Gastrocnemius medialis (tissue), 4 donors: Measurements from ENCODE around the gene HIPK2. TPM values are rescaled to one million over a fixed set of nuclear protein-coding genes. Genes with fewer than 3 reads are reported as not detected.

Experiments
- ATAC-seq, 2 donors: fragments of 150-250 bp; one replicate each; pipeline ENCODE4 v1.9.1; 2016
- DNase-seq, 2 donors: peaks; one replicate each; pipeline ENCODE4 v3.0.0-alpha.2; 2019
- H3K27ac ChIP-seq, 4 donors: fragments of 200-600 bp; sonication (generic); 1 replicate in 1 of 4; 2 replicates in 3 of 4; pipeline ENCODE4 v1.5.1; 2016 to 2018; ENCODE audit warnings: mild to moderate bottlenecking in 2 of 4, moderate library complexity in 1 of 4
- H3K27me3 ChIP-seq, 3 donors: fragments of 200-600 bp; sonication (generic) in 2 of 3; 1 replicate in 1 of 3; 2 replicates in 2 of 3; pipeline versions ENCODE4 v1.5.1 to v1.6.0; 2016 to 2019; ENCODE audit warnings: mild to moderate bottlenecking in 1 of 3, moderate library complexity in 1 of 3
- H3K36me3 ChIP-seq, 2 donors: fragments of 200-600 bp; sonication (generic) in 1 of 2; one replicate each; pipeline ENCODE4 v1.5.1; 2017 to 2018
- H3K4me1 ChIP-seq, 2 donors: fragments of 200-600 bp; sonication (generic) in 1 of 2; one replicate each; pipeline ENCODE4 v1.5.1; 2016 to 2017; ENCODE audit warnings: mild to moderate bottlenecking in 2 of 2
- H3K4me3 ChIP-seq, 4 donors: fragments of 200-600 bp; sonication (generic) in 3 of 4; 1 replicate in 1 of 4; 2 replicates in 3 of 4; pipeline ENCODE4 v1.5.1; 2016 to 2019; ENCODE audit warnings: mild to moderate bottlenecking in 2 of 4
- H3K9me3 ChIP-seq, 3 donors: fragments of 200-600 bp; sonication (generic) in 2 of 3; 1 replicate in 1 of 3; 2 replicates in 2 of 3; pipeline ENCODE4 v1.5.1; 2016 to 2019
- CTCF ChIP-seq, 5 experiments: fragments of 450-650 bp in 3 of 5; fragments of 200-600 bp in 2 of 5; sonication (generic) in 2 of 5; IDR thresholded peaks in 4 of 5; conservative IDR thresholded peaks in 1 of 5; 1 replicate in 4 of 5; 2 replicates in 1 of 5; pipeline ENCODE4 v1.5.1; 2016 to 2019; ENCODE audit warnings: antibody characterized with exemption in 5 of 5, mild to moderate bottlenecking in 3 of 5, moderate library complexity in 3 of 5
- POLR2A ChIP-seq, 2 donors: fragments of 450-650 bp; IDR thresholded peaks; one replicate each; pipeline ENCODE4 v1.6.1; 2017; ENCODE audit warnings: antibody characterized with exemption in 2 of 2, mild to moderate bottlenecking in 2 of 2, moderate library complexity in 2 of 2
- in situ Hi-C, 4 donors: fragments of 200-750 bp; cut with MboI; loops; one replicate each; pipeline versions ENCODE4 v1.15.0 to v1.8.0; 2017; ENCODE audit warnings: low sequenced_read_pairs in 4 of 4
- intact Hi-C: fragments of 100-400 bp; cut with DNase I; formaldehyde crosslinking; loops from one replicate; pipeline ENCODE4 v1.15.1; 2023; ENCODE audit warnings: low total_unique reads
- total RNA-seq, 4 donors: library from RNA; depleted of rRNA; stranded (reverse); fragments of >200 nt; gene quantifications; one replicate each; pipeline versions ENCODE4 v1.1.0 to v1.2.3, GENCODE V29; 2016

HIPK2 gene
- total RNA-seq, 4 donors from 2014 or later: 30.5 to 77.4 (median 58.9) TPM

DNA sequence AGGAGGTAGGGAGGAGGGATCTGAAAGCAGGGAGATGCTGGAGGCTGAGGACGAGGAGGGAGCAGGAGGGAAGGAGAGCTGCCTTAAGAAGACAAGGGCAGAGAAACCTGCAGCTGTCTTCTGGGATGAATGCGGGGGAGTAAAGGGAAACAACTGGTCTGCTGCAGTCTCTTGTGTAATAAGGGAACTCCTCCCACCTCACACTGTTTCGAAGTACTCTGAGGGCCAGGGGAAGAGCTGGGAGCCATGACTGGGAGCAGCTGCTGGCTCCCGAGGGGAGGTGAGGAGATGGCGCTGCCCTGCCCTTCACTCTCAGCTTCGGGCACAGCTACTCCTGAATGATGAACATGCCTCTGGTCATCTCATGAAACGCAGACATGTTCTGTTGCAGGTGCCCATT is 189.2 kb downstream of the HIPK2 start:
- H3K4me1 ChIP-seq: peaks cover 7% of the 10 kb centered on the region in 2 donors
- peaks cover 0 to 46% of the 10 kb centered on the region in 2 donors for H3K36me3 ChIP-seq
- intact Hi-C loops: no loop called here
- peak overlapping the region; percentile 39 to 66 (median 56) for H3K27ac ChIP-seq
- no peak overlapping the region for H3K4me3 ChIP-seq
- no peaks in the 10 kb centered on the region for H3K27me3 ChIP-seq
- DNase-seq: peak; percentile 34 to 68
- peak; percentile 92 to 98 for ATAC-seq
- in situ Hi-C loops: no loop called here
- TF ChIP-seq POLR2A (IDR thresholded peaks at IDR 0.05) (no peak), CTCF (IDR thresholded peaks at IDR 0.05 in 4 of 5, conservative IDR thresholded peaks at IDR 0.05 in 1 of 5) (no peak)
- H3K9me3 ChIP-seq: no peaks in the 10 kb centered on the region

DNA sequence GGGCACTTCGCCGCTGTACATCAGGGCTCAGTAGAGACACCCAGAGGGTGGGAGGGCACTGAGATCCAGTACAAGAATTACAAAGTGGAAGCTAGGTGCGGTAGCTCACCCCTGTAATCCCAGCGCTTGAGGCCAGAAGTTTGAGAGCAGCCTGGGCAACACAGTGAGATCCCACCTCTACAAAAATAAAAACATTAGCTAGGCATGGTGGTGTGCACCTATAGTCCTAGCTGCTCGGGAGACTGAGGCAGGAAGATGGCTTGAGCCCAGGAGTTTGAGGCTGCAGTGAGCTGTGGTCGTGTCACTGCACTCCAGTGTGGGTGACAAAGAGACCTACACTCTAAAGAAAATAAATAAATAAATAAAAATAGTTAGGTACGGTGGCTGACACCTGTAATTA is 190.3 kb downstream of the HIPK2 start:
- DNase-seq (no peak), ATAC-seq (no peak)
- H3K27ac ChIP-seq: no peak overlapping the region
- H3K27me3 ChIP-seq: no peaks in the 10 kb centered on the region
- no peak overlapping the region for H3K4me3 ChIP-seq
- no peaks in the 10 kb centered on the region for H3K9me3 ChIP-seq
- H3K36me3 ChIP-seq: peaks cover 3 to 53% of the 10 kb centered on the region in 2 donors
- H3K4me1 ChIP-seq: peaks cover 7% of the 10 kb centered on the region in 2 donors
- in situ Hi-C loops (no loop called here), intact Hi-C loops (no loop called here)
- TF ChIP-seq POLR2A (IDR thresholded peaks at IDR 0.05) (no peak), CTCF (IDR thresholded peaks at IDR 0.05 in 4 of 5, conservative IDR thresholded peaks at IDR 0.05 in 1 of 5) (no peak)

DNA sequence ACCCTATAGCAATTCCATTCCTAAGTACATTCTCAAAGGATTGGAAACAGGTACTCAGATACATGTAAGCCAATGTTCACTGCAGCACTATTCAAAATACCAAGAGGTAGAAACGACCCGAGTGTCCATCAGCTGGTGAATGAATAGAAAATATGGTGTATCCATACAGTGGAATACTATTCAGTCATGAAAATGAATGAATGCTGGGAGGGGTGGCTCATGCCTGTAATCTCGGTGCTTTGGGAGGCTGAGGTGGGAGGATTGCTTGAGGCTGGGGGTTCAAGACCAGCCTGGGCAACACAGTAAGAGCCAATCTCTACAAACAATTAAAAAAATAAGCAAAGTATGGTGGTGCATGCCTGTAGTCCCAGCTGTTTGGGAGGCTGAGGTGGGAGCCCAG is 191.5 kb downstream of the HIPK2 start:
- no peak for TF ChIP-seq POLR2A (IDR thresholded peaks at IDR 0.05)
- TF ChIP-seq CTCF (IDR thresholded peaks at IDR 0.05 in 4 of 5, conservative IDR thresholded peaks at IDR 0.05 in 1 of 5): no peak
- no peaks in the 10 kb centered on the region for H3K27me3 ChIP-seq
- DNase-seq (no peak), ATAC-seq (no peak)
- no peak overlapping the region for H3K4me3 ChIP-seq
- intact Hi-C loops: no loop called here
- peaks cover 7% of the 10 kb centered on the region in 2 donors for H3K4me1 ChIP-seq
- no peaks in the 10 kb centered on the region for H3K9me3 ChIP-seq
- in situ Hi-C loops: no loop called here
- no peak overlapping the region for H3K27ac ChIP-seq
- peaks cover 3 to 60% of the 10 kb centered on the region in 2 donors for H3K36me3 ChIP-seq

DNA sequence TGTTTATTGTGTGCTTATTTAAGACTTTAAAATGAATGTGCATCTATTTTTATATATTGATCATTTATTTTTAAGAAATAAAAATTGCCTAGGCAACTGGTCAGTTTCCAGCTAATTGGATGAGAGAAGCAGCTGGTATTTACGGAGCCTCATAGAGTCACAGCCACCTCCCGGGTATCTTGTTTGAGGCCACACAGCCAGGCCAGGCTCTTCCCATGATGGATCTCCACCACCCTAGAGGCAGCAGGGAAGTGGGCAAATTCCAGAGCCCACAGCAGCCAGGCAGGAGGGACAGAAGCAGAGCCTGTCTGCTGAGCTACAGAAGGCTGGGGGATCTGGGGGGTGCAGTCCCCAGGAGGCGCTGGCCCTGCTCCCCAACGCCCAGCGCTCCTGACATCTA is 192.8 kb downstream of the HIPK2 start:
- intact Hi-C loops (no loop called here), in situ Hi-C loops (no loop called here)
- TF ChIP-seq CTCF (IDR thresholded peaks at IDR 0.05 in 4 of 5, conservative IDR thresholded peaks at IDR 0.05 in 1 of 5) (no peak), POLR2A (IDR thresholded peaks at IDR 0.05) (no peak)
- no peak for DNase-seq
- no peak overlapping the region for H3K27ac ChIP-seq
- no peaks in the 10 kb centered on the region for H3K27me3 ChIP-seq
- H3K9me3 ChIP-seq: no peaks in the 10 kb centered on the region
- H3K4me1 ChIP-seq: peaks cover 7% of the 10 kb centered on the region in 2 donors
- no peak overlapping the region for H3K4me3 ChIP-seq
- peaks cover 3 to 62% of the 10 kb centered on the region in 2 donors for H3K36me3 ChIP-seq
- no peak for ATAC-seq
